Activated naive CD8-positive, alpha-beta T cell (primary cell): ENCODE measurements around the gene CD82.
A peak's percentile ranks its signal among the peaks of the same experiment; 100 is the strongest.

Experiments
- H3K27ac Mint-ChIP-seq: one replicate; pipeline ENCODE4 v1.8.0; 2021; ENCODE audit warnings: mixed read lengths
- H3K27me3 Mint-ChIP-seq: one replicate; pipeline ENCODE4 v1.8.0; 2021; ENCODE audit warnings: mixed read lengths
- H3K36me3 Mint-ChIP-seq: one replicate; pipeline ENCODE4 v1.8.0; 2021; ENCODE audit warnings: mixed read lengths
- H3K4me1 Mint-ChIP-seq: one replicate; pipeline ENCODE4 v1.8.0; 2021; ENCODE audit warnings: low read depth, mixed read lengths
- H3K4me3 Mint-ChIP-seq: one replicate; pipeline ENCODE4 v1.8.0; 2021; ENCODE audit warnings: mild to moderate bottlenecking, mixed read lengths
- H3K9me3 Mint-ChIP-seq: one replicate; pipeline ENCODE4 v1.8.0; 2021; ENCODE audit warnings: low read depth, mixed read lengths

Gene CD82, protein sequence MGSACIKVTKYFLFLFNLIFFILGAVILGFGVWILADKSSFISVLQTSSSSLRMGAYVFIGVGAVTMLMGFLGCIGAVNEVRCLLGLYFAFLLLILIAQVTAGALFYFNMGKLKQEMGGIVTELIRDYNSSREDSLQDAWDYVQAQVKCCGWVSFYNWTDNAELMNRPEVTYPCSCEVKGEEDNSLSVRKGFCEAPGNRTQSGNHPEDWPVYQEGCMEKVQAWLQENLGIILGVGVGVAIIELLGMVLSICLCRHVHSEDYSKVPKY

DNA sequence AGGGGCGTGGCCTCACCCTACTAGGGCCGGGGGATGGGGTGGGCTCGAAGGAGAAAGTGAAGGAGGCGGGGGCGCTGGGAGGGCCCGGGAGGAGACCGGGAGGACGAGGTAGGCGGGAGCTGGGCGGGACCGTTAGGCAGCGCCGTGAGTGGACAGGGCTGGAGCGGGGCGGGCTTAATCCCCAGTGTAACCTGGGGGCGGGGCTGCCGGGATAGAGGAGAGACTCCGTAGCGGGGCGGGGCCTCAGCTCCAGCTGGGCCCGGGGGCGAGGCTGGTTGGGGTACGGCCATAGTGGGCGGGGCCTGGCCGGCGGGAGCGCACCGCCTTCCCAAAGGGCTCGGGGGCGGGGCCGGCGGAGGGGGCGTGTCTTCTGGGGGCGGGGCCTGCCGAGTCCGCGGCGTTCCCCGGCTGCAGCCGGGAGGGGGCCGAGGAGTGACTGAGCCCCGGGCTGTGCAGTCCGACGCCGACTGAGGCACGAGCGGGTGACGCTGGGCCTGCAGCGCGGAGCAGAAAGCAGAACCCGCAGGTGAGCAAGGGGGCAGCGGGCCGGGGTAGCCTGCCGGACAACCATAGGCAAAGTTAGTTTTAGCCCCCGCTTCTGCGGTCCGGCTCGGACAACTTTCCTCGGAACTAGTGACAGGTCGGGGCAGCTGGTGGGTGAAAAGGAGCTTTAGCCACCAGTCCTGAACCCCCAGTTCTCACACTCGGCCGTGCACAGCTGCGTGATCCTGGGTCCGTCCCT is at the start of gene CD82:
Gene CD82 (plus strand): TSS at position 453 of the 742 bp plus-strand sequence. CDS start 29,000 bp downstream, outside the sequence.
- Mint-ChIP-seq H3K9me3 (no peaks in the 10 kb centered on the region), H3K4me1 (peaks cover 62% of the 10 kb centered on the region), H3K27me3 (no peaks in the 10 kb centered on the region), H3K4me3 (peak within 1 kb of the TSS; percentile 97), H3K27ac (peak within 1 kb of the TSS; percentile 94), H3K36me3 (peaks cover 16% of the 10 kb centered on the region)

DNA sequence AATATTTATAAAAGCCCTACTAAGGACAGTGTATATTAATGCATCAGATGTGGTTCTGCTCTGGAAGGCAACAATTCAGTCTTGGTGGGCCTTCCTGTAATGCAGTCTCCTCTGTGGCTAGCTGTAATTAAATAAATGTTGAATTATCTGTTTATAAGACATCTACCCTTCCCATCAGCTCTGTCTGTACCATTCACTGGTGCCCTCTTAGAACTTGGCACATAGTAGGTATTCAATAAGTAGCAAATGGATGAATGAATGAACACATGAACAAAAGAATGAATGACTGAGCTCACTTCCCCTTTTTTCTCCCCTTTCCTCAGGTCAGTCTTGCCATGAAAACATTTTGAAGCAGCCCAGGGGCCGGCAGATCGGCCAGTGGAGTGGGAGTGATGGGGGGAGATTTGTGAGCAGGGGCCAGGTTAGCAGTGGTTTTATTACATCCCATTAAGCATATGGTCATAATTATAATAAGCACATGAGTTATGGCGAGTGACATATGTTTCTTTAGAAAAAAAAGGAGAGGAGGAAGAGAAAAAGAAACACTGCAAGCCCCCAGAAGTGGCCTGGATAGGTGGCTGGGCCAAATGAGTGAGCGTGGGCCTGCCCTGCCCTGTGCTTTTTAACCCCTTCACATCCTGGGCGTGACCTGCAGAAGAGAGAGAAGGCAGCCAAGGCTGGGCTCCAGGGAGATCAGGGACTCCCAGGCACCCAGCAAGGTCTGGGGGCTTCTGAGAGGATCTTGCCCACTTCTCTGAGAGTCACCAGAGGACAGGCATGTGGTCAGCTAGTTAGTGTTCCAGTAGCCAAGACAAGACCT is 48.6 kb upstream of the CD82 start:
- no peaks in the 10 kb centered on the region for H3K4me1 Mint-ChIP-seq
- no peak overlapping the region for H3K4me3 Mint-ChIP-seq
- H3K27ac Mint-ChIP-seq, result no peak overlapping the region
- H3K27me3 Mint-ChIP-seq, result peaks cover 2% of the 10 kb centered on the region
- H3K36me3 Mint-ChIP-seq, result no peaks in the 10 kb centered on the region
- no peaks in the 10 kb centered on the region for H3K9me3 Mint-ChIP-seq

DNA sequence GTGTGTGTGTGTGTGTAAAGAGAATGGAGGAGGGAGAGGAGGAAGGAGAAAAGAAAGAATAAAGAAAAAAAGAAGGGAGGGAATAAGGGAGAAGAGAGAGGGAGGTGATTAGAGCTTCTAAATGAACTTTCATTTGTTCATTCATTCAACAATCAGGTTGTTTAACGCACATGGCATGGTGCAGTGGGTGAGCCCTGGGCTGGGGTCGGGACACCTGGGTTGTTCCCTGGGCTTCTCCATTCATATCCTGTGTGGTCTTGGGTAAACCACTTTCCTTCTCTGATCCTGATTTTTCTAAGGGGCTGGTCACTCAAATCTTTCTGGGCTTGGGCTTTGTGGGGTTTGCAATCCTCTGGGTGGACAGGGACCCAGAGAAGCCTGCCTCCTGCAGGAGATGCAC is 47.9 kb upstream of the CD82 start:
- Mint-ChIP-seq H3K27me3 (peaks cover 6% of the 10 kb centered on the region), H3K9me3 (no peaks in the 10 kb centered on the region), H3K4me1 (no peaks in the 10 kb centered on the region), H3K36me3 (no peaks in the 10 kb centered on the region), H3K4me3 (no peak overlapping the region), H3K27ac (no peak overlapping the region)

DNA sequence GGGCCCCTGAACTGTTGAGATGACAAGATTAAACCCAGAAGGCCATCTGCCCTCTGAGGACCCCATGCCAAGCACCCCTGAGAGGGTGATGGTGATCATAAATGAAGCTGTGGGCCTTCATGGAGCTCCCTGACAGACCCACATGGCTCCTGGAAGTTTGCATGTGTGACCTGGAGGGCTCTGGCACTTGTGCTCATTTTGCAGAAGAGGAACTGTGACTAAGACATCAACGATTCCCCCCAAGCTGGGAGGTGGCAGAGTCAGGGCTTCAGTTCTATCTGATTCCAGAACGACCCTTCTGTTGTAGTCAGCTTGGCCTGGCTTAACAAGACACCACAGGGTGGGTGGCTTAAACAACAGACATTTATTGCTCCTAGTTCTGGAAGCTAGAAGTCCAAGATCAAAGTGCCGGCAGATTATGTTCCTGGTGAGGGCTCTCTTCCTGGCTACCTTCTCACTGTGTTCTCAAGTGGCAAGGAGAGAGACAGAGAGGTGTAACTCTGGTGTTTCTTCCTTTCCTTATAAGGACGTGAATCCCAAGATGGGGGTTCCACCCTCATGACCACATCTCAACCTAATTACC is 46.4 kb upstream of the CD82 start:
- Mint-ChIP-seq H3K27me3 (peaks cover 6% of the 10 kb centered on the region), H3K27ac (no peak overlapping the region)

DNA sequence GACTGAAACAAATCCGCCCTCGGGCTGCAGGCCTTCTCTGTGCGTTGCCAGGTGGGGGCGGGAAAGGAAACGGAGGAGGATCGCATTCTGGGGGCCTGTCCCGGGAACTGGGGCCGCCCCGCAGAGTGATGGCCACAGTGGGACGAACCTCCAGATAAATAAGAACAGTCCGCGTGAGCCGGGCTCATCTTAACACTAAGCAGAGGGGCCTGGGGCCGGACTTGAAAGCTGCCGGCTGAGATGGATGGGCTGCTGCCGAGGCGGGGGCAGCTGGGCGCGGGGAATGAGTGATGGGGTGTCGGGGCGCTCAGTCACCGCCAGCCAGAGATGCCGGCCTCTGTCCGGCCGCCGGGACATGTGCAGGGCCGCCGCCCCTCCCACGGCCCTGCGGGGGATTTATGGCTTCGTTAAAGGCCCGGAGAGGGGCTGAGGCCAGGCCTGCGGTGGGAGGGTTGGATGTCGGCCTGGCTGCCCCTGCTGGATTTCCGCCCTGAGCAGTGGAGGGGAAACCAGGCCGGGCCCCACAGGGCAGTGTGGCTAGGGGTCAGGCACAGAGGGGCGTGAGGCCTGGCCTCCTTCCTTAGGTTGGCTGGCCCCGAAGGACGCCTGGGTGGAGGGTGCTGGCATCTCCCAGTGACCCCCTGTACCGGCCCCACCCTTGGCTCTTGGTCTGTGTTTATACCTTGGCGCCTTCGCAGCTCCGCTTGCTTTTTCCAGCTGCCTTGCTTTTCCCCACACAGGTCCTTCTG is 45.3 kb upstream of the CD82 start:
- Mint-ChIP-seq H3K27ac (no peak overlapping the region), H3K4me1 (peaks cover 3% of the 10 kb centered on the region), H3K9me3 (no peaks in the 10 kb centered on the region), H3K27me3 (peaks cover 6% of the 10 kb centered on the region), H3K4me3 (no peak overlapping the region), H3K36me3 (no peaks in the 10 kb centered on the region)

More for the DNA sequence above, 46.4 kb upstream of the CD82 start:
- H3K4me1 Mint-ChIP-seq, result peaks cover 3% of the 10 kb centered on the region
- H3K4me3 Mint-ChIP-seq, result no peak overlapping the region
- no peaks in the 10 kb centered on the region for H3K9me3 Mint-ChIP-seq
- no peaks in the 10 kb centered on the region for H3K36me3 Mint-ChIP-seq

DNA sequence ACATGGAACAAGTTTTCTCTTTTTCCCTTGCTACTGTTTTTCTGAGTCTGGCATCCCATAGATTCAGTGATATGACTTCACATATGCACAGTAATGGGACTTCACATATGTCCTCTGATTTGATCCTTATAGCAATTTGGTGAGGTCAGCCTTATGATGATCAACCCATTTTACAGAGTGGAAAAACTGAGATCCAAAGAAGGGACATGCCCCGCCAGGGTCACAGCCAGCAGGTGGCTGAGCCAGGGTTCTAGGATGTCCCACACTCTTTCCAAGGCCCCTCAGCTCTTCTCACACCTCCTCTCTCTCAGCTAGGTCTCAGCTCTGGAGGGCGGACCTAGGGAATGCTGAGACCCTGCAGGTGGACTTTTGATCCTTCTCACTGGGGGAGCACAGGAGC is 44.3 kb upstream of the CD82 start:
- Mint-ChIP-seq H3K36me3 (no peaks in the 10 kb centered on the region), H3K9me3 (no peaks in the 10 kb centered on the region), H3K4me1 (peaks cover 3% of the 10 kb centered on the region), H3K27ac (no peak overlapping the region), H3K27me3 (peaks cover 6% of the 10 kb centered on the region), H3K4me3 (no peak overlapping the region)

DNA sequence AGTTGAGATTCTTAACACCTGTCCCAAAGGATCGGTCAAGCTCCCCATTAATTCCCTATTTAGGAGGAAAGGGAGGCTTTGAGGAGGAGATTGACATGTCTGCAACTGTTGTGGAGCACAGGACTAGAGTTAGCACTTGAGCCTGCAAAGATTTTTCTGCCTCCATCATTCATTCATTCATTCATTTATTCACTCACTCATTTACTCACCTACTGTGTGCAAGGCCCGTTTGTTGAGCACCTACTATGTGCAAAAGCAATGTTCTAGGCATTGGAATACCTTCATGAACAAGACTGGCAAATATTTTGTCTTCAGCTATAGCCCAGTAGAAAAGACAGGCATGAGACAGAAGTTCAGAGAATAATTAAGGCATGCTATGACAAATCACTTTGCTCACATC is 43.2 kb upstream of the CD82 start:
- Mint-ChIP-seq H3K27ac (no peak overlapping the region), H3K36me3 (no peaks in the 10 kb centered on the region), H3K9me3 (no peaks in the 10 kb centered on the region), H3K27me3 (peaks cover 6% of the 10 kb centered on the region), H3K4me1 (peaks cover 3% of the 10 kb centered on the region), H3K4me3 (no peak overlapping the region)

DNA sequence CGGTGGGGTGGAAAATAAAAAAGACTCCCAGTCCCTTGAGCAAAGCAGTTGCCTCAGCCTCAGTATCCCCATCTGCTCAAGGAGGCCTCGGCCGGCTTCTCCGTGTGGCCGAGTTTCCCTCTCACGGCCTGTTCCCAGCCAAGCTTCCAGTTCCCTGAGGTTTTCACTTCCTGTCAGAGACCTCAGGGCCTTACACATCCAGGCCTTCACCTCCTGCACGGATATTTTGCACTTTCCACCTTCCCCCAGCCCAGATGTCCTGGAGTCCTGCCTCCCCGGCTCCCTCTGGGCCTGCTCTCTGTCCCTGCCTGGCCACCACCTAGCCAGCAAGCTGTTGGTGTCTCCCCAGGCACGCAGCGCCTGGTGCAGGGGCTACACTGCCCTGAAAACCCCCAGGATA is 41.1 kb upstream of the CD82 start:
- H3K27ac Mint-ChIP-seq, result no peak overlapping the region

DNA sequence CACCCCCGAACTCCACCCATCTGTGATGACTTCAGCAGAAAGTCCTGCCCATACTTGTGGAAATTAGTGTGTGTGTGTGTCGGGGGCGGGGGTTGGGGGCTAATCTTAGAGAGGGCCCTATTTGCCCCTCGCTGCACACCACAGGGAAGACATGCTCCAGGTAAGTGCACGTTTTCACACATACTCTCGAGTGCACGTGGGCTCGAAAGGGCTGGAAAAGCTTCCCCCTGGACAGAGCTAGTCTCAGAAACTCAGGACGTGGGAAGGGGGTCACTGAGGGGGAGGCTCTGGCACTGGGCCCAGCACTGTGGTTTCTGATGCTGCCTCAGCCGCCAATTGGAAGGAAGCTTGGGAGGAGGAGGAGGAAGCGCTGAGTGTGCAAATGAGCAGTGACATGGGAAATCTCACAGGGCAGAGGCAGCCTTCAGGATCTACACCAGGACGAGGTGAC is 40.7 kb upstream of the CD82 start:
- Mint-ChIP-seq H3K4me1 (peaks cover 3% of the 10 kb centered on the region), H3K4me3 (no peak overlapping the region), H3K27me3 (peaks cover 4% of the 10 kb centered on the region), H3K9me3 (no peaks in the 10 kb centered on the region), H3K27ac (no peak overlapping the region), H3K36me3 (no peaks in the 10 kb centered on the region)

More for the DNA sequence above, 41.1 kb upstream of the CD82 start:
- H3K4me1 Mint-ChIP-seq, result peaks cover 3% of the 10 kb centered on the region
- no peaks in the 10 kb centered on the region for H3K9me3 Mint-ChIP-seq
- H3K27me3 Mint-ChIP-seq, result peaks cover 6% of the 10 kb centered on the region
- H3K36me3 Mint-ChIP-seq, result no peaks in the 10 kb centered on the region
- no peak overlapping the region for H3K4me3 Mint-ChIP-seq

DNA sequence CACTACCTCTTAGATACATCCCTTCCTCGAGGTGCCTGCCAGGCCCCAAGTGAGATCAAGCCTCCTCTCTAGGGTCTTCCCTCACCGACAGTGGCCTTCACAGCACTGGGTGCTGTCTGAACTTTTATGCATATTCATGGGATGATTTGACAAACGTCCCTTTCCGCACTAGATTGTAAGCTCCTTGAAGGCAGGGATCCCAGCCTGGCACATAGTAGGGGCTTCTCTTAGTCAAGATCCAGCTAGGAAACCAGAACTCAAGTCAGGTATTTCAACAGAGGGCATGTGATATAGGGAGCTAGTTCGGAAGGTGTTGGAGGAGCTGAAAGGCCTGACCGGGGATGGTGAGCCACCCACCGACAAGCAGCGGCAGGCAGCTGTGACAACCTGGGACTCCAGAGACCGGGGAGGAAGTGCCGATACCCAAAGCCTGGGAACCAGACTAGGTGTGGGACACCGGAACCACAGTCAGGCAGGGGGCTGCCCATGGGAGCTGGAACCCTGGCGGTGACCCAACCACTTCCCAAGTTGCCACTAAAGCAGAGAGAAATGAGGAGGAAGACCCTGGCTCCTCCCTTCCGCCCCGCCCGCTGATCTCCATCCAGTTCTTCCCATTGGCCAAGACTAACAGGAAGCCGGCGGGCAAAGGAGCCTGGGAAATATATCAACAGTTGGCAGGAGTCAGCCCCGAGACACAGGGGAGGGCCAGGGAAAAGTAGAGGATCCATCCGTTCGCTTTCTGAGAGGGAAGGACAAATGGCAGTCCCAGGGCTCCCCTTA is 39.8 kb upstream of the CD82 start:
- H3K9me3 Mint-ChIP-seq, result no peaks in the 10 kb centered on the region
- H3K27ac Mint-ChIP-seq, result no peak overlapping the region

DNA sequence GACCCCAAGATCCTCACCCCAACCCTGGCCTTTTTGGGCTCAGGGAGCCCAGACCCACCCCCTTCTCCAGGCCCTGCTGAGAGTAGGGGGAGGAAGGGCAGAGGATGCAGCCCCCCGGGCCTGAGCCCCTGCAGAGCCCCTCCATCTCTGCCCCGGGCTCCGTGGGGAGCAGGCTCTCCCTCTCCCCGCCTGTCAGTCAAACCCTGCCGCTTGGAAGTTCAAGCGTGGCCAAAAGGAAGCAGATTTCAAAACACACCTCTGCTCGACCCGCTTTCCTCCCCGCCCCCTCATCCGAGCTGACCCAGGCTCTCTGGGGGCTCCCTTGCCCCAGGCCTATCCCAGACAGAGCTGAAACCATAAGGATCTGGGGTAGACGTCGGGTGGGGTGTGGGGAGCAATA is 39.0 kb upstream of the CD82 start:
- no peaks in the 10 kb centered on the region for H3K9me3 Mint-ChIP-seq
- peaks cover 12% of the 10 kb centered on the region for H3K4me1 Mint-ChIP-seq
- no peak overlapping the region for H3K27ac Mint-ChIP-seq
- H3K36me3 Mint-ChIP-seq, result no peaks in the 10 kb centered on the region
- H3K27me3 Mint-ChIP-seq, result peaks cover 4% of the 10 kb centered on the region
- H3K4me3 Mint-ChIP-seq, result no peak overlapping the region

More for the DNA sequence above, 39.8 kb upstream of the CD82 start:
- H3K4me1 Mint-ChIP-seq, result peaks cover 11% of the 10 kb centered on the region
- H3K27me3 Mint-ChIP-seq, result peaks cover 4% of the 10 kb centered on the region
- H3K36me3 Mint-ChIP-seq, result no peaks in the 10 kb centered on the region
- no peak overlapping the region for H3K4me3 Mint-ChIP-seq

DNA sequence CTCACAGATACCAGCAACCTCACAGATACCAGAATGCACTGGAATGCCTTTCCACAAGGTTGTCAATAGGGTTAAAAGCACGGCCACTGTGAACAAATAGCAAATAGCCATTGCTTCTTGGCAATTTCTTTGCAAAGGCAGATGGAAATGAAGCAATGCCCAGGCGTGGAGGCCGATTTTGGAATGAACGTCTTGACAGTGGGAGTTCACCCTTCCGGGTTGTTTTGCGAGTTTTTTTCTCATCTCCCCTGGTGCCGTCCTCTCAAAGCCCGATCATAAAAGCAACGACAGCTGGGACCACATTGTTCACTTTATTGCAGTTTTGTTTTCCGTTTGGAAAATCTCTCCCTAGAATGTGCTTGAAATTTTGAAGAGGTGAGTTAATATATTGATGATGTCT is 38.0 kb upstream of the CD82 start:
- no peaks in the 10 kb centered on the region for H3K9me3 Mint-ChIP-seq
- H3K27ac Mint-ChIP-seq, result no peak overlapping the region
- H3K27me3 Mint-ChIP-seq, result no peaks in the 10 kb centered on the region
- H3K4me1 Mint-ChIP-seq, result peaks cover 12% of the 10 kb centered on the region
- no peaks in the 10 kb centered on the region for H3K36me3 Mint-ChIP-seq
- no peak overlapping the region for H3K4me3 Mint-ChIP-seq

DNA sequence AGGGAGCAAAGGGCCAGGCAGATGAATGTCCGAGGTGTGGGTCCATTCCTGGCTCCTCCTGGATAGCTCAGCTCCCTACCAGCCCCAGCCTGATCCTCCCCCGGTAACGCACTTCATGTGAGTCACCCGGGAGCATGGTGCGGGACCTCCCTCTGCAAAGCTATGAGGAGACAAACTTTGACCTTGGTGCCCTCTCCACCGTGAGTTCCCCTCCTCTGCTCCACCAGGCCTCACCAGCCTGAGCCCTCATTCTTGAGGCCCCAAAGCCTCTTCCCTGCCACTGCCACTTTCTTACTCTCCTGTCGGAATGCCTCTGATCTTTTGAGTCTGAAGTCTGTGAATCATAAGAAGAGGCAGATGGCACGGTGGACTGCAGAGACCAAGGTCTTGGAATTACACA is 37.4 kb upstream of the CD82 start:
- Mint-ChIP-seq H3K27me3 (no peaks in the 10 kb centered on the region), H3K27ac (no peak overlapping the region), H3K36me3 (no peaks in the 10 kb centered on the region), H3K4me3 (no peak overlapping the region), H3K4me1 (peaks cover 12% of the 10 kb centered on the region), H3K9me3 (no peaks in the 10 kb centered on the region)

DNA sequence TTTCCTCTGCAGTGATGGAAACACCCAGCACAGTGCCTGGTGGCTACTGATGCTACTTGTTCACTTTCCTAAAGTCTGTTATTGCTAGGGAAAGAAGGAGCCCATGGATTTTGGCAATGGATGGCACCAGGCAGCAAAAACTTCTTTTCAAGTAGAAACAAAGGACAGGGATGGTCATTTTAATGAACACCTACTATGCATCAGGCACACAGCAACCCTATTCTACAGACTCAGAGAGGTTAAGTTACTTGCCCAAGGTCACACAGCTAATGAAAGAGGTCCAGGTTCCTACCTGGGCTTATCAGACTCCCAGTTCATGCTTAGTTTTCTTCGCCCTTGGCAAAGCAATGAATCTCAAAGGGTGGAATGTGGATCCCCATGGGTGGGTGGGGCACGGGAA is 36.9 kb upstream of the CD82 start:
- Mint-ChIP-seq H3K27me3 (no peaks in the 10 kb centered on the region), H3K27ac (no peak overlapping the region), H3K4me3 (no peak overlapping the region), H3K9me3 (no peaks in the 10 kb centered on the region), H3K36me3 (no peaks in the 10 kb centered on the region), H3K4me1 (peaks cover 11% of the 10 kb centered on the region)
